AG10803 (cell line): ENCODE results near the gene CTU1.
A peak's percentile ranks its signal among the peaks of the same experiment; 100 is the strongest.

Experiments used
- DNase-seq: peaks from one replicate; pipeline ENCODE4 v3.0.0; 2010; ENCODE audit warnings: low read depth
- H3K4me3 ChIP-seq: 2 replicates; pipeline ENCODE4 v1.5.1; 2011; ENCODE audit warnings: mild to moderate bottlenecking, low read length, control low read depth
- TF ChIP-seq, protein P1 (sequence below): conservative IDR thresholded peaks from 2 replicates; pipeline ENCODE4 v1.5.1; 2011; ENCODE audit warnings: mild to moderate bottlenecking, low read length, control low read depth, inconsistent platforms

The CTU1 gene

DNA sequence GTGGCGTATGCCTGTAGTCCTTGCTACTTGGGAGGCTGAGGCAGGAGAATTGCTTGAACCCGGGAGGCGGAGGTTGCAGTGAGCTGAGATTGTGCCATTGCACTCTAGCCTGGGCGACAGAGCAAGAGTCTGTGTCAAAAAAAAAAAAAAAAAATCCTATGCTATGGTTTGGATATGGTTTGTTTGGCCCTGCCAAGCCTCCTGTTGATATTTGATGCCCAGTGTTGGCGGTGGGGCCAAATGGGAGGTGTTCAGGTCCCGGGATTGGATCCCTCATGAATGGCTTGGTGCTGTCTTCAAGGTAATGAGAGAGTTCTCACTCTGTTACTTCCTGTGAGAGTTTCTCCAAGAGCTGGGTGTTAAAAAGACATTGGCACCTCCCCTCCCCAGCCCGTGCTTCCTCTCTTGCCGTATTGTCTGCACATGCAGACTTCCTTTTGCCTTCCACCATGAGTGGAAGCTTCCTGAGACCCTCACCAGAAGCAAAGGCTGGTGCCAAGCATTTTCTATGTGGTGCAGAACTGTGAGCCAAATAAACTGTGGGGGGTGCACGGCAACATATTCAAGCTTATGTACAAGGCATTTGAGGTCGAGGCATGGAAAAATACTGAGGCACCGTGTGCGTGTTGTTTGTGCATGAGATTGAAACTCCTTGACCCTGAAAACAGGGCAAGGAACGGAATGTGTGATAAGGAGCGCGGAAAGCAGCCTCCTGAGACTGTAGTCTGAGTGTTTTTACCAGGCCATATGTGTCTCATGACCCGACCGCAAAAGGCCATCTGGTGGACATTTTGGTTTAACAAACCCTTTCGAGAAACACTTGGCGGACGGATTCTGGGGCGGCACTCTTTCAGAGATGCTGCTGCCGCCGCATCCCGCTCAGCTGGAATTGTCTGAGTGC is 23.8 kb upstream of the CTU1 start:
- no peak overlapping the region for H3K4me3 ChIP-seq
- DNase-seq = peak; percentile 65
- TF ChIP-seq, protein P1, sequence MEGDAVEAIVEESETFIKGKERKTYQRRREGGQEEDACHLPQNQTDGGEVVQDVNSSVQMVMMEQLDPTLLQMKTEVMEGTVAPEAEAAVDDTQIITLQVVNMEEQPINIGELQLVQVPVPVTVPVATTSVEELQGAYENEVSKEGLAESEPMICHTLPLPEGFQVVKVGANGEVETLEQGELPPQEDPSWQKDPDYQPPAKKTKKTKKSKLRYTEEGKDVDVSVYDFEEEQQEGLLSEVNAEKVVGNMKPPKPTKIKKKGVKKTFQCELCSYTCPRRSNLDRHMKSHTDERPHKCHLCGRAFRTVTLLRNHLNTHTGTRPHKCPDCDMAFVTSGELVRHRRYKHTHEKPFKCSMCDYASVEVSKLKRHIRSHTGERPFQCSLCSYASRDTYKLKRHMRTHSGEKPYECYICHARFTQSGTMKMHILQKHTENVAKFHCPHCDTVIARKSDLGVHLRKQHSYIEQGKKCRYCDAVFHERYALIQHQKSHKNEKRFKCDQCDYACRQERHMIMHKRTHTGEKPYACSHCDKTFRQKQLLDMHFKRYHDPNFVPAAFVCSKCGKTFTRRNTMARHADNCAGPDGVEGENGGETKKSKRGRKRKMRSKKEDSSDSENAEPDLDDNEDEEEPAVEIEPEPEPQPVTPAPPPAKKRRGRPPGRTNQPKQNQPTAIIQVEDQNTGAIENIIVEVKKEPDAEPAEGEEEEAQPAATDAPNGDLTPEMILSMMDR = peak; percentile 27; the same call in 1 of the 2 replicates

DNA sequence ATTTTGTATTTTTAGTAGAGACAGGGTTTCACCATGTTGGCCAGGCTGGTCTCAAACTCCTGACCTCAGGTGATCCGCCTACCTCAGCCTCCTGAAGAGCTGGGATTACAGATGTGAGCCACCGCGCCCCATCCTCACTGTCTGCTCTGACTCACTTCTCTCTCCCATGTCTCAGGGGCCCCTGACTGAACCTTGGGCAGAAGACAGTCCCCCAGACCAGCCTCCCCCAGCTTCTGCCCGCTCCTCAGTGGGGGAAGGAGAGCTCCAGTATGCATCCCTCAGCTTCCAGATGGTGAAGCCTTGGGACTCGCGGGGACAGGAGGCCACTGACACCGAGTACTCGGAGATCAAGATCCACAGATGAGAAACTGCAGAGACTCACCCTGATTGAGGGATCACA is 21.5 kb upstream of the CTU1 start:
- DNase-seq = no peak
- no peak overlapping the region for H3K4me3 ChIP-seq
- TF ChIP-seq, protein P1 = no peak

DNA sequence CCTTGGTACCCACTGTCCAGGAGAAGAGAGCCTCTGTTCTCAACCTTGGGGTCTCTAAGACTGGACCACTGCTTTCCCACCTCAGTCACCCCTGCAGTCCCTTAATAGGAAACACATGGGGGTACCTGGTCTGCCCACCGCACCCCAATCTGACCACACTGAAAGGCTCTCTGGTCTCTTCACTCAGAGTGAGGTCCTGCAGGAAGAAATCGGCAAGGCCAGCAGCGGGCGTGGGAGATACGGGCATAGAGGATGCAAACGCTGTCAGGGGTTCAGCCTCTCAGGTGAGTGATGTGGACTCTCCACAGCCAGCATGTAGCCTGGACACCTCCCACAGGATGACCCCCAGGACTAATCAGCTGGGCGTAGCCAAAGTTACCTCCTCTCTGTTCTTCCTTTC is 20.0 kb upstream of the CTU1 start:
- TF ChIP-seq, protein P1 = no peak
- no peak for DNase-seq
- no peak overlapping the region for H3K4me3 ChIP-seq

DNA sequence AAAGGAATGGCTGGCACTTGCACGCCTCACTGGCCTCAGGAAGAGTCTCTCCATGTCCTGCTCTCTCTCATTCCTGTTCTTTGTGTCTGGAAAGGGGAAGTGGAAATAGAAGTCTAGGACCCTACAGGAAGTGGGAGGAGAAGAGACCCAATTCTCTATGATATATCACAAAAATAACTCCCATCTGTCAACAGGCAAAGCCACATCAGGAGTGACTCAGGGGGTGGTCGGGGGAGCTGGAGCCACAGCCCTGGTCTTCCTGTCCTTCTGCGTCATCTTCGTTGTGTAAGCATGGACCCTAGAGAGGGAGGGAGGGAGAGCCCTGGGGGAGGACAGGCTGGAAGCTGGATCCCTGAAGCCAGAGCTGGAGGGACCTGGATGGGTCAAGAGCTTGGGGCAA is 19.5 kb upstream of the CTU1 start:
- H3K4me3 ChIP-seq = no peak overlapping the region
- DNase-seq = peak; percentile 33
- TF ChIP-seq, protein P1 = no peak

DNA sequence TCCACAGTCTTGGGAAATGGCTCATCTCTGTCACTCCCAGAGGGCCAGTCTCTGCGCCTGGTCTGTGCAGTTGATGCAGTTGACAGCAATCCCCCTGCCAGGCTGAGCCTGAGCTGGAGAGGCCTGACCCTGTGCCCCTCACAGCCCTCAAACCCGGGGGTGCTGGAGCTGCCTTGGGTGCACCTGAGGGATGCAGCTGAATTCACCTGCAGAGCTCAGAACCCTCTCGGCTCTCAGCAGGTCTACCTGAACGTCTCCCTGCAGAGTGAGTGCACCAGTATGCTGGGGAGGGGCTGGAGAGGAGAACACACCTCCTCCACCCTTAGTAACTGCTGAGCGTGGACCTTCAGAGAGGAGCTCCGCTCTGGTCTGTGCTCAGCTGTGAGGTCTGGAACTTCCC is 18.8 kb upstream of the CTU1 start:
- TF ChIP-seq, protein P1 = no peak
- no peak overlapping the region for H3K4me3 ChIP-seq
- DNase-seq = no peak

DNA sequence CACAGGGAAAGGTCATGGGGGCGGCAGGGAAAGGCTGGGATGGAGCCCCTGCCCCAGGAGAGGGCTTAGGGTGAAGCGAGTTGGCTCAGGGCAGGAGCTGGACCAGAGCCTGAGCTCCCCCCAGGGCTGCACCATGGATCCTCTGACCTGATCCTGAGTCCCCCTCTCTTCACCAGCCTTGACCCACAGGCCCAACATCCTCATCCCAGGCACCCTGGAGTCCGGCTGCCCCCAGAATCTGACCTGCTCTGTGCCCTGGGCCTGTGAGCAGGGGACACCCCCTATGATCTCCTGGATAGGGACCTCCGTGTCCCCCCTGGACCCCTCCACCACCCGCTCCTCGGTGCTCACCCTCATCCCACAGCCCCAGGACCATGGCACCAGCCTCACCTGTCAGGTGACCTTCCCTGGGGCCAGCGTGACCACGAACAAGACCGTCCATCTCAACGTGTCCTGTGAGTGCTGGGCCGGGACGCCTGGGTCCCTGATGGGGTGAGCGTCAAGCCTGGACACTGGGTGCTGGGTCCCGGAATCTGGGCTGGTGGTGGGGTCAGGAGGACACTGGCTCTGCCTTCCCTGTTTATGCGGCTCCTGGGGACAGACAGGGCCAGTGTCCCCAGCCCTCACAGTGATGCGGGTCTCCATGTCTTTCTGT is 17.3 kb upstream of the CTU1 start:
- no peak overlapping the region for H3K4me3 ChIP-seq
- TF ChIP-seq, protein P1 = no peak
- DNase-seq = no peak

DNA sequence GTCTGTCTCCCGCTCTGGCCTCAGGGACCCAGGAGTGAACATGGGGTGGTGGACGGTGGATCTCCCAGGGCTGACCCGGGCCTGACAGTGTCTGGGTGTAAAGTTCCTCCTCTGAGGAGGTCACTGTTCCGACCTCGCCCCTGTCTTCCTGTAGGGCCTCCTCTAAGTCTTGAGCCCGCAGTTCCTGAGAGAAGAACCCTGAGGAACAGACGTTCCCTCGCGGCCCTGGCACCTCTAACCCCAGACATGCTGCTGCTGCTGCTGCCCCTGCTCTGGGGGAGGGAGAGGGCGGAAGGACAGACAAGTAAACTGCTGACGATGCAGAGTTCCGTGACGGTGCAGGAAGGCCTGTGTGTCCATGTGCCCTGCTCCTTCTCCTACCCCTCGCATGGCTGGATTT is 16.5 kb upstream of the CTU1 start, which contains the start of gene SIGLEC9:
Gene SIGLEC9 (plus strand): TSS at position 178 of the 400 bp plus-strand sequence. CDS start 69 bp downstream, at position 247.
- DNase-seq = no peak
- H3K4me3 ChIP-seq = no peak within 1 kb of the TSS
- TF ChIP-seq, protein P1 = no peak
